Adipose tissue (tissue), 3 donors: ENCODE data around the gene NEURL1. TPM values are rescaled to one million over a fixed set of nuclear protein-coding genes. Genes with fewer than 3 reads are reported as not detected.
"Not testable (repeated sequence)": the region's sequence is repeated elsewhere in the genome, so short reads cannot be mapped to it uniquely, and the experiment has no call there.

Experiments
- H3K27ac ChIP-seq: one replicate; pipeline ENCODE4 v1.5.1; 2013; ENCODE audit warnings: low read depth, low read length
- WGBS, 3 donors: extraction: QIAGEN DNeasy Blood & Tissue Kit; methylation state at CpG; one replicate each; pipeline ENCODE4 v1.1.7; 2013; 5-methylcytosine and 5-hydroxymethylcytosine counted together
- polyA plus RNA-seq, 3 donors: library from polyadenylated mRNA; stranded (reverse); fragments of 200-250 nt; gene quantifications; one replicate each; pipeline ENCODE4 v1.2.3, GENCODE V29; 2013
- donor health status: healthy with polysubstance abuse.
- donor health status: Bipolar disorder and iron deficiency.
- donor health status: healthy.

The NEURL1 gene
- polyA plus RNA-seq, 3 donors, result 0.51 to 9.8 TPM; not detected in 1

DNA sequence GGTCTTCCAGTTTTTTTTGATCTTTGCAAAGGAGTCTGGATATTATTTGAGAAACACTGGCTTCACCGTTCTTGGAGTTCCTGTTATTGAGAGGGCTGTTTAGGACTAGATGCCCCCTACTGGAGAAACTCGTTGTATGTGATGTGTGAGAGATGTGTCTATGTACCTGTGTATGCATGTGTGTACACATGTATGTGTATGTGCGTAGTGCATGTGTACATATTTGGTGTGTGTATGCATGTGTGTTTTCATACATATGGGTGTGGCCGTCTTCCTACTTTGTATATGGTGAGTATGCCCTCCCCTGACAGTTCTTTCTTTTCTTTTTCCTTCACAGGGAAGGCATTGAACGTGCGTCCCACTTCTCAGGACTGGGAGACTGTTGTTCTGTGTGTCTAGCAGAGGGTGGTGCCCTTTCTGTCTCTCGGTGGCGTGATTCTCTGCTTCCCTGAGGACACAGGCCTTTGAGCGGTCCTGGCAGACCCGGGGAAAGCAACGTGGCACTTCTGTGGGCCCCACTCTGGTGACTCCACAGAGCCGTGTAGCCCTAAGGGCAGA, 11.5 kb upstream of the NEURL1 start:
- no peak overlapping the region for H3K27ac ChIP-seq
- WGBS, 3 donors, result 56 to 63% (median 62%) methylated on average over 12 of the region's 12 CpGs

DNA sequence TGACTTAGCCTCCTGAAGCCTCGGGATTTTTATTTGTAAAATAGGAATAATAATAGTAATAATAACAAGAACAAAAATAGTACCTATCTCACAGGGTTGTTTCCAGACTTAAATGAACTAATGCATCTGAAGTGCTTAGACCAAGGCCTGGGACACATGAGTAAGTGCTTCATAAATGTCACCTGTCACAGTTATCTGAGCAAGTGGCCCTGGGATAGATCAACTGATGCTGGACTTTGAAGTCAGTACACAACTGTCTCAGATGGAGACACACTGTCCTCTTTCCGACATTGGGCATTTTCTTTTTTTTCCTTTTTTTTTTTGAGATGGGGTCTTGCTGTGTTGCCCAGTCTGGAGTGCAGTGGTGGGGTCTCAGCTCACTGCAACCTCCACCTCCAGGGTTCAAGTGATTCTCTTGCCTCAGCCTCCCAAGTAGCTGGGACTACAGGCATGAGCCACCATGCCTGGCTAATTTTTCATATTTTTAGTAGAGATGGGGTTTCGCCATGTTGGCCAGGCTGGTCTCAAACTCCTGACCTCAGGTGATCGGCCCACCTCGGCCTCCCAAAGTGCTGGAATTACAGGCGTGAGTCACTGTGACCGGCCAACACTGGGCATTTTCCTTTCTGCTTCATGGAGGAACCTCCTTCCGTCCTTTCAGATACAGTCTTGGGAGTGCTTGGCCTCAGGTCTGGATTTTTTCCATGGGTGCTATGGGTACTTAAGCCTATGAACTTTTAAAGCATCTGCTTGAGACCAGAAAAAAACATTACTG, 6.7 kb upstream of the NEURL1 start:
- WGBS, 3 donors, result 84 to 92% (median 86%) methylated on average over 8 of the region's 8 CpGs
- not testable (repeated sequence) for H3K27ac ChIP-seq

DNA sequence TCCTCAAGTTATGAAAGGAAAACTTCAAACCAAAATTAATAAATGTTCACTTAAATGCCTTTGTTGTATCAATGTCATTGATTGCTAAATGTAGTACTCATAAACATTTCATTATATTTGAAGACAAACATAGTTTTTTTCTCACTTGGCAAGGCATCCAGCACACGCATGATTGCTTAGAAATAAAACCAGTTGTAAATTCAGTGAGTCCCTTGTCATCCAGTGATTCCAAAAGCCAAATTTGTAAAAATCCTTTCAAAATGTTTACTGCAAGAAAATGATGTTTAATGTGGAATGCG, 6.1 kb upstream of the NEURL1 start:
- H3K27ac ChIP-seq, result no peak overlapping the region
- WGBS, 3 donors, result 73 to 85% (median 80%) methylated on average over 2 of the region's 2 CpGs

DNA sequence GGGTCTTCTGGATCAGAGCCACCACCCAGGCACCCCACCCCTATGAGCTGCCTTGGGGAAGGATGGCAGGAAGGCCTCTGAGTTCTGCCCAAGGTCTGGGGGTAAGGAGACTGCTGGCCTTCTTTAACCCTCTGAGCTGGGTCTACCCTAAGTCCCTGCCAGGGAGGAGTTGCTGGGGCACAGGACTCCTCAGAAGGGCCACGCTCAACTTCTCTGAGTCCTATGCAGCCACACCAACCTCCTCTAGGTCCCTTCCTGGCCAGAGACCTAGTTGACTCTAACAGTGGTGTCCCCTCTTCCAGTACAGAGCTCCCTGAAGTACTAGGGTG, 2.6 kb upstream of the NEURL1 start:
- WGBS, 3 donors, result 92 to 100% (median 95%) methylated on average over 1 of the region's 1 CpG

DNA sequence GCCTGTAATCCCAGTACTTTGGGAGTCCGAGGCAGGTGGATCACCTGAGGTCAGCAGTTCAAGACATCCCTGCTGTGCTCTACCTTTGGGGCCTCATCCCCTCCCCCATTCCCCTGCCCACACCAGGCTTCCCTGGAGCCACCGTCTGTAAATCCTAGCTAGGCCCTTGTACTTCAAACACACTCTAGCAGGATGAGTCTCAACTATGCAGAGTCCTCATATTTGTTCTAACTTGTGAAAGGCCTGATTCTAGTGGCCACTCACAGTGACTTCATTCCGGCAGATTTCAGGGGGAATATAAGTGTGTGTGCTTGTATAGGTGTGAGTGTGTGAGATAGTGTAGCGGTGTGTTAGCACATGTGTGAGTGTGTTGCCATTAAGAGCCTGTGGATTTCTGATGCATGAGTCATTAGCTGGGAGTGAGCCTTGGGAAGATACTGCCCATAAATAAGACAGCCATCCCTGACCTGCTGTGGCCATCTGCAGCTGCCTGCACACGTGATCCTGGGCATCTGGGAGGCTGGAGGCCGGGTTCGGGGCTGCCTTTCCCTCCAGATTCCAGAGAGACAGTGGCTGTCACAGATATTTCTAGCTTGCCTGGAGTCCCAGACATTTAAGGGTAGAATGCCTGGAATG, 1.7 kb upstream of the NEURL1 start:
- 61 to 71% (median 65%) methylated on average over 7 of the region's 7 CpGs for WGBS, 3 donors
- no peak overlapping the region for H3K27ac ChIP-seq

More for the DNA sequence above, 2.6 kb upstream of the NEURL1 start:
- no peak overlapping the region for H3K27ac ChIP-seq

- H3K27ac ChIP-seq, result no peak overlapping the region
- 65 to 80% (median 67%) methylated on average over 5 of the region's 5 CpGs for WGBS, 3 donors
Measured at GRCh38 chr10:103492655-103493261, 747 bp upstream of the NEURL1 start.

- H3K27ac ChIP-seq, result no peak overlapping the region
- 1 to 3% (median 2%) methylated on average over 83 to 91 of the region's 92 CpGs for WGBS, 3 donors
Measured at GRCh38 chr10:103493916-103494877, 692 bp downstream of the NEURL1 start.

GRCh38 chr10:103495321-103495720, 1.8 kb downstream of the NEURL1 start:
- WGBS, 3 donors, result 69 to 90% (median 87%) methylated on average over 3 of the region's 3 CpGs
- H3K27ac ChIP-seq, result no peak overlapping the region

- no peak overlapping the region for H3K27ac ChIP-seq
- 61 to 84% (median 82%) methylated on average over 8 of the region's 8 CpGs for WGBS, 3 donors
Measured at GRCh38 chr10:103497161-103497915, 3.8 kb downstream of the NEURL1 start.

DNA sequence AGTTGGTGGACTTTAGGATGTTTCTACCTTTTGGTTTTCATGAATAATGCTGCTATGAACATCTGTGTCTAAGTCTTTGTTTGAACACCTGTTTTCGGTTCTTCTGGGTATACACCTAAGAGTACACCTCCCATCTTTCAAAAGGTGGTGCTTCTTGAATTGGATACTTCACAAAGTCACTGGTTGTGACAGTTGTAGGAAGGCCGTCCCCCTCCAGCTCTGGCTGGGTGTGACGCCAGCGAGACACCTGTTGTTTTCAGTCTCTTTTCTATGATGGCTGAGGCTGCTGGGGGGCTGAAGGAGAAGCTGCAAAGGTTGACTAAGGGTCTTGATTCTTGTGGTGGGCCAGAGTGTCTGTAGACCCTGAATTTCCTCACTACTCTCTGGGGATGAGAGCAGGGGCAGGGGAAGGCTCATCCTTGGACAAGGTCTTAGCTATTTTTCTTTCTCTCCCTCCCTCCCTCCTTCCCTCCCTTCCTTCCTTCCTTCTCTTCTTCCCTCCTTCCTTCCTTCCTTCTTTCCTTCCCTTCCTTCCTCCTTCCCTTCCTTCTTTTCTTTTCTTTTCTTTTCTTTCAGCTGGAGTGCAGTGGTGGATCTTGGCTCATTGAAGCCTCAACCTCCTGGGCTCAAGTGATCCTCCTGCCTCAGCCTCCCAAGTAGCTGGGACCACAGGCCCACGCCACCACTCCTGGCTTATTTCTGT, 5.6 kb downstream of the NEURL1 start:
- 75 to 93% (median 91%) methylated on average over 5 of the region's 5 CpGs for WGBS, 3 donors
- no peak overlapping the region for H3K27ac ChIP-seq

- 60 to 75% (median 69%) methylated on average over 7 of the region's 7 CpGs for WGBS, 3 donors
Measured at GRCh38 chr10:103499881-103500280, 6.4 kb downstream of the NEURL1 start.

DNA sequence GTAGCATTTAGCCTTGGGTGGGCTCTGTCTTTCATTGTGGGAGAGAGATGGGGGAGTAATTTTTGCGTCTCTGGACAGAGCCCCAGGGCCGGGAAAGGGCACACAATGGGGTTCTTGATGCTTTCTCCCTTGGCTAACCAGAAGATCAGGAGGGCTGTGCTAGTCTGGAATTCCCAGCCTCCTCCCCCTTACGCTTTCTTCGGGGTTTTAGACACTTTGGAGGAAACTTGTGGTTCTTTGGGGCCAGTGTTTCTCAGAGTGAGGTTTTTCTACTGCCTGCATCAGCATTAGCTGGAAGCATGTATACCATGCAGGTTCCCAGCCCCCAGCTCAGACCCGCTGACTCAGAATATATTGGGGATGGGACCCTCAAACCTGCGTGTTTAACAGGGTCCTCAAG, 7.0 kb downstream of the NEURL1 start:
- no peak overlapping the region for H3K27ac ChIP-seq
- 51 to 67% (median 61%) methylated on average over 6 of the region's 6 CpGs for WGBS, 3 donors

More at GRCh38 chr10:103499881-103500280, 6.4 kb downstream of the NEURL1 start:
- H3K27ac ChIP-seq, result no peak overlapping the region

DNA sequence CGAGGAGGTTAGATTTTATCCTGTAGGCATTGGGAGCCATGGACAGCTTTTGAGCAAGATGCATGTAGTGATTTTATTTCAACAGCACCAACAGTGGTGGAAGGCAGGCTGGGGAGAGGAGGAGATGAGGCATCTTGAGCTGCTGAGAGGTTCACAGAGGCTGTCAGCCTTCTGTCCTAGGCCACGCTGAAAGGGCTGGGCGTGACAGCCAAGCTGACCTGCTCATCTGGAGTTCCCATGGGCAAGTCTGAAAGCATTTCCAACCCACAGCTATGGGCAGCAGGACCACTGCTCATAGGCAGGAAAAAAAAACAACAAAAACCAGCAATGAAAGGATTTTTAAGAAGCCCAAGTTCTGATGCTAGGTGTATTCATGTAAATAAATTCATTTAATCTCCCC, 7.7 kb downstream of the NEURL1 start:
- no peak overlapping the region for H3K27ac ChIP-seq
- 77 to 89% (median 87%) methylated on average over 3 of the region's 3 CpGs for WGBS, 3 donors

DNA sequence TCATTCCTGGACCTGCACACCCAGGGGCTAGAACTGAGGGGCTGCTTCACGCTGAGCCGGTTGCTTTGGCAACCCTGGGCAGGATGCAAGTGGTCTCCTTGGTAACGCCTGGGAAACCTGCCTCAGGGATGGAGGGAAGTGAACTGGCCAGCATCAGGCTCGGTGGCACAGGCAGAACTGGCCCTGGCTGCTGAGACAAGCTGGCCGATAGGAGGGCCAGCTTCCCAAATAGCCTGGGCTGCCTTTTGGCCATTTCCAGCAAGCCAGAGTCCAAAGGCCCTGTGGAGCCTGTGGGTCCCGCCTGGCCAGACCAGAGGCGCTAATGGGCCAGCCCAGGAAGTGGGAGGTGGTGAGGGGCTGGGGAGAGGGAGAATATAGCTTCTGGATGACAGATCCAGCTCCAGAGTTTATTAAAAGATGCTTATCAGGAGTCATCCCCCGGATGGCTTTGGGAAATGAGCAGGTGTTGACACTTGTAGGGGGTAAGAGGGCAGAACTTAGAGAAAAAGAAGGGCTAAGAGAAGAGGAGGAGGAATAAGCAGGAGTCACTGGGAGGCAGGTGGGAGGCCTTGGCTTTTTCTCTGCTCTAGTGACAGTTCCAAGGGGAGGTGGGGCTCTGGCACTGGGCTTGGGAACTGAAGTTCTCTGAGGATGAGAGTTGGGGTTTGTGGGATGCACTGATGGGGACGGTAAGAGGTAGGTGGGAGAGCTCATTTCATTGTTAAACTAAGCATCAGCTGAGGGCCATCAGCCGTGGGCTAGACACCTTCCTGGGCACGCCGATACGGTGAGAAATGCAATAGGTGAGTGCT, 9.6 kb downstream of the NEURL1 start:
- H3K27ac ChIP-seq, result no peak overlapping the region
- WGBS, 3 donors, result 63 to 74% (median 65%) methylated on average over 13 of the region's 13 CpGs

DNA sequence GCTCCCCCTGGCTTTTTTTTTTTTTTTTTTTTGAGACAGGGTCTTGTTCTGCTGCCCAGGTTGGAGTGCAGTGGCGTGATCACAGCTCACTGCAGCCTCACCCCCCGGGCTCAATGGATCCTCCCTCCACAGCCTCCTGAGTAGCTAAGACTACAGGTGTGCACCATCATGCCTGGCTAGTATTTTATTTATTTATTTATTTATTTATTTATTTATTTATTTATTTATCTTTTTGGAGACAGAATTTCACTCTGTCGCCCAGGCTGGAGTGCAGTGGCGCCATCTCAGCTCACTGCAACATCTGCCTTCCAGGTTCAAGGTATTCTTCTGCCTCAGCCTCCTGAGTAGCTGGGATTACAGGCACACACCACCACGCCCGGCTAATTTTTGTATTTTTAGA, 10.3 kb downstream of the NEURL1 start:
- WGBS, 3 donors, result 91 to 97% (median 92%) methylated on average over 6 of the region's 6 CpGs
- not testable (repeated sequence) for H3K27ac ChIP-seq

GRCh38 chr10:103504181-103504783, 10.8 kb downstream of the NEURL1 start:
- 29 to 40% (median 35%) methylated on average over 10 of the region's 10 CpGs for WGBS, 3 donors
- H3K27ac ChIP-seq, result no peak overlapping the region
